Activated CD4-positive, alpha-beta T cell treated with anti-CD3 and anti-CD28 coated beads for 36 hours (primary cell): Measurements from ENCODE around the gene ARF1. TPM values are rescaled to one million over a fixed set of nuclear protein-coding genes. Genes with fewer than 3 reads are reported as not detected.
A peak's percentile ranks its signal among the peaks of the same experiment; 100 is the strongest.

Experiments
- ATAC-seq: fragments of 200-7000 bp; cut with Tn5 transposase; one replicate; pipeline ENCODE4 v1.10.0; 2021; ENCODE audit warnings: mild to moderate bottlenecking, moderate library complexity
- CTCF ChIA-PET: fragments of 350-600 bp; sonication (Branson Sonifier 250); formaldehyde crosslinking; loops from one replicate; lab custom pipeline; 2021; ENCODE audit warnings: antibody characterized with exemption; lab: Charles Lee
- POLR2A ChIA-PET: fragments of 350-600 bp; sonication (Branson Sonifier 250); formaldehyde crosslinking; loops from one replicate; lab custom pipeline; 2021; ENCODE audit warnings: antibody characterized with exemption, inconsistent platforms; lab: Charles Lee
- DNase-seq: peaks from one replicate; pipeline ENCODE4 v3.0.0-alpha.2; 2020
- H3K27ac Mint-ChIP-seq: one replicate; pipeline ENCODE4 v1.8.0; 2021; ENCODE audit warnings: mixed read lengths
- H3K27me3 Mint-ChIP-seq: one replicate; pipeline ENCODE4 v1.8.0; 2021; ENCODE audit warnings: mixed read lengths
- H3K36me3 Mint-ChIP-seq: one replicate; pipeline ENCODE4 v1.8.0; 2021; ENCODE audit warnings: low read depth, mixed read lengths
- H3K4me1 Mint-ChIP-seq: one replicate; pipeline ENCODE4 v1.8.0; 2021; ENCODE audit warnings: mixed read lengths
- H3K4me3 Mint-ChIP-seq: one replicate; pipeline ENCODE4 v1.8.0; 2021; ENCODE audit warnings: mild to moderate bottlenecking, moderate library complexity, mixed read lengths
- H3K9me3 Mint-ChIP-seq: one replicate; pipeline ENCODE4 v1.8.0; 2021; ENCODE audit warnings: low read depth, mixed read lengths
- intact Hi-C, 2 experiments: fragments of 100-400 bp; cut with DNase I in 1 of 2; cut with micrococcal nuclease in 1 of 2; formaldehyde crosslinking; loops; one replicate each; pipeline versions ENCODE4 v1.14.2 to v1.15.1; 2022 to 2024; cut with DNase I, micrococcal nuclease
- microRNA-seq: library from miRNA; unstranded; fragments of <30 nt; microRNA quantifications from one replicate; pipeline ENCODE4 v1.2.0, GENCODE V29; 2021; ENCODE audit warnings: borderline replicate concordance
- total RNA-seq, 2 experiments: library from RNA; stranded (reverse); gene quantifications; one replicate each; pipeline ENCODE4 v1.2.3, GENCODE V29; 2021

The ARF1 gene
- total RNA-seq, 2 experiments from 2014 or later: 325 to 337 TPM

DNA sequence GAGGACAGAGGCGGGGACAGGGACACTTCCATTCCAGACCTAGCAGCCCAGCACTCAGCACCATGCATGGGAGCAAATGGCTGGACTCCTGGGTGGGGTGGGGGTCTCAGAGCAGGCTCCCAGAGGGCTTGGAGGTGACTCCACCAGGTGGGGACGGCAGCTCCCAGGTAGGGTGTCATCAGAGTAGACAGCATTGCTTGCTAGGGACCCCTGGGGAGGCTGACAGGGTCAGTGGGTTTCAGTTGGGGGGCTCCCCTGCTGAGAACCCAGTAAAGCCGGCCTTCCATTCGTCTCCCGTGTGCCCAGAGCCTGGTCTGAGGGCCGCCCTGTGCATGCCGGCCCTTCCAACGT is 62.5 kb downstream of the ARF1 start:
- Mint-ChIP-seq H3K36me3 (peaks cover 30% of the 10 kb centered on the region), H3K4me1 (peaks cover 24% of the 10 kb centered on the region), H3K27ac (no peak overlapping the region), H3K27me3 (no peaks in the 10 kb centered on the region), H3K9me3 (no peaks in the 10 kb centered on the region), H3K4me3 (no peak overlapping the region)
- ATAC-seq: no peak
- ChIA-PET CTCF (no interaction called here), POLR2A (no interaction called here)
- intact Hi-C loops: loop anchor here in 1 of 2 experiments (5.0 kb wide), 1 partner anchor 67 kb away; no protein-coding TSS in a partner anchor
- DNase-seq: no peak

DNA sequence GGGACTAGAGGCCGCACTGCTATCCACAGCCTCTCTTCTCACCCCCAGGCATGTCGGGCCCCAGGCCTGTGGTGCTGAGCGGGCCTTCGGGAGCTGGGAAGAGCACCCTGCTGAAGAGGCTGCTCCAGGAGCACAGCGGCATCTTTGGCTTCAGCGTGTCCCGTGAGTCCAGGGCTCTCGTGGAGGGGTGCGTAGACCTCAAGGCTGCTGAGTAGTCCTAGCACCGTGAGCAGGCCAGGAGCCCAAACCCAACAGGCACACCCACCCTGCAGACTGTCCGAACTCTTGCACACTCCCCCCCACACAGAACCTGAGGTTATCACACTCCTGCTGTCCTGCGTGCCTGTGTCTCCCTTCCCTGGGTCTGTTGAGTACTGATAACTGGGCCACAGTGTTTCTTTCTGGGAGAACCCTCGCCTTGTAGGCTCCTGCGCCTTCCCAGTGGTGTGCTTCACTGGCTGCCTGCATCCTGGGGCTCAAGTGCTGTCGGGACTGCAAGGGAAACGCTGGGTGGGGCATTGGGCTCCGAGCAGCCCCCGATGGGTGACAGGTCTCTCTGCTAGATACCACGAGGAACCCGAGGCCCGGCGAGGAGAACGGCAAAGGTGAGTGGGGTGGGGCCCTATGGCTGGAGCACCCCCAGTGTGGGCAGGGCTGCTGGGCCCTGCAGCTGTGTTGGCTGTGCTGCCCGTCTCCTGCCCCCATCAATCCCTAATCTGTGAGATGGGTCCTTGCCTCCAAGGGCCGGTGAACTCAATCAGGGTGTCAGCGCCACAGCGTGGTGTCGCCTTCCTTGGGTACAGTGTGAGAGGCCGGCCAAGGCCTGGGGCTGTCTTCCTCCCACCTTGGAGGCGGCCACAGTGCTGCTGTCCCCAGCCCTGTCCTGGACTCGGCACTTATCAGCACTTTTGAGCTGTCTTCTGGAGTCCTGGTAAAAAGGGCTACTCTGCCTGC is 63.2 kb downstream of the ARF1 start:
- no peak for DNase-seq
- Mint-ChIP-seq H3K36me3 (peaks cover 28% of the 10 kb centered on the region), H3K4me3 (no peak overlapping the region), H3K27me3 (no peaks in the 10 kb centered on the region), H3K9me3 (no peaks in the 10 kb centered on the region), H3K27ac (no peak overlapping the region), H3K4me1 (peaks cover 24% of the 10 kb centered on the region)
- ATAC-seq: no peak
- CTCF ChIA-PET: no interaction called here
- intact Hi-C loops: no loop called here
- POLR2A ChIA-PET: no interaction called here

DNA sequence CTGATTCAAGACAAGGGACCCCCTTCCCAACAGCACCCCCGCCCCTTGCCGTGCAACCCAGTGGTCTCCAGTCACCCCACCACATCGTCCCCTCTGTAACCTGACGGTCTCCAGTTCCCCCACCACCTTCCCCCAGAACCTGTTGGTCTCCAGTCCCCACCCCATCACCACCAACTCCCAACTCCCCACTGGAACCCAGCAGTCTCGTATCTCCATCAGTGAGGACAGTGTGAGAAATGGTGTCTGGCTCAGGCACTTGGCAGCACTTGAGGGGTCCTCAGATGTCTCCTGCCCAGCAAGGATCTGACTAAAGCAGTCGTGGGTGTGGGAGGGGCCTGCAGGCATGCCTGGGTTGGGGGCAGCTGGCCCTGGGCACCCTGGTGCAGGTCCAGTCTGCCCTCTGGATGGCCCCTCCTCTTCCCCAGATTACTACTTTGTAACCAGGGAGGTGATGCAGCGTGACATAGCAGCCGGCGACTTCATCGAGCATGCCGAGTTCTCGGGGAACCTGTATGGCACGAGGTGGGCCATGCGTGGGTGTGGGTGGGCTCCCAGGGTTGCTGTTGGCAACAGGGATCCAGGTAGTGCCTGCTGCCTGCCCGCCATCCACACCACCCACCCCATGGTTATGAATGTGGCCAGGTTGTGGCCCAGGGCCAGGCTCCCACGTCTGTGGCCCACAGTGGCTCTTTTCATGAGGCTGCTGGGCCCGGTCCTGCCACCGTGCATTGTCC is 64.1 kb downstream of the ARF1 start:
- CTCF ChIA-PET: no interaction called here
- peaks cover 20% of the 10 kb centered on the region for H3K36me3 Mint-ChIP-seq
- intact Hi-C loops: no loop called here
- no peaks in the 10 kb centered on the region for H3K27me3 Mint-ChIP-seq
- H3K4me3 Mint-ChIP-seq: no peak overlapping the region
- no peak overlapping the region for H3K27ac Mint-ChIP-seq
- no peaks in the 10 kb centered on the region for H3K9me3 Mint-ChIP-seq
- H3K4me1 Mint-ChIP-seq: peaks cover 24% of the 10 kb centered on the region
- ATAC-seq (no peak), DNase-seq (no peak)
- POLR2A ChIA-PET: no interaction called here

DNA sequence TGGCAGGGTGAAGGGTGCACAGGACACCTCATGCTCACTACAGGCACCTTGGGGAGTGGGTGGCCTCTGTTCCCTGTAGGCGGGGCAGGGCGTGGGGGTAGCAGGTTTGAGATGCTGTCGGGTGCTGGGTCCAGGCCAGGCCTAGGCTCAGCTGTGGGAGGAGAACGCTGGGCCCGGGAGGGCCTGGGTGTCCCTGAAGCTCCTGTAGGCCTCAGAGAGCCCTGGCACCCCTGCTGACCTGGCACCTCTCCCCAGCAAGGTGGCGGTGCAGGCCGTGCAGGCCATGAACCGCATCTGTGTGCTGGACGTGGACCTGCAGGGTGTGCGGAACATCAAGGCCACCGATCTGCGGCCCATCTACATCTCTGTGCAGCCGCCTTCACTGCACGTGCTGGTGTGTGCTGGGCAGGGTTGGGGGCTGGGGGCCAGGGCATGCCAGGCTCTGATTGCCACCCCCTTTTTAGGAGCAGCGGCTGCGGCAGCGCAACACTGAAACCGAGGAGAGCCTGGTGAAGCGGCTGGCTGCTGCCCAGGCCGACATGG is 64.7 kb downstream of the ARF1 start:
- no peaks in the 10 kb centered on the region for H3K9me3 Mint-ChIP-seq
- H3K4me1 Mint-ChIP-seq: peaks cover 21% of the 10 kb centered on the region
- H3K4me3 Mint-ChIP-seq: no peak overlapping the region
- POLR2A ChIA-PET: no interaction called here
- no peak for DNase-seq
- no peak for ATAC-seq
- CTCF ChIA-PET: no interaction called here
- H3K27me3 Mint-ChIP-seq: no peaks in the 10 kb centered on the region
- intact Hi-C loops: no loop called here
- peaks cover 16% of the 10 kb centered on the region for H3K36me3 Mint-ChIP-seq
- no peak overlapping the region for H3K27ac Mint-ChIP-seq

DNA sequence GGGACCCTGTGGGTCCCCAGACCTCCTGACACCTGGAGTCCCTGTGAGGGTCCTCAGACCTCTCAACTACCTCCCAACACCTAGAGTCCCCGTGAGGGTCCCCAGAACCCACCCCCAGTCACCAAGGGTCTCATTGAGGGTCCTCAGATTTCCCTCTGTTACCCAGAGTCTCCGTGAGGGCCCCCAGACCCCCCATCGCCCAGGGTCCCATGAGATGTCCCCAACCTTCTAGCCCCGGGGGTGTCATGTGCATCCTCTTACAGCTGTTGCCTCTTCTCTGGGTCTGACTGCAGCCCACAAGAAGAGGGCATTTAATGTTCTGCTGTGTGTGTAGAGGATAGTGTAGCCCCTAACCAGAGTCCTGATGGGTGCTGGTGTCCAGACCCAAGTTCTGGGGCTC is 65.3 kb downstream of the ARF1 start:
- no peak overlapping the region for H3K27ac Mint-ChIP-seq
- intact Hi-C loops: no loop called here
- ChIA-PET CTCF (no interaction called here), POLR2A (no interaction called here)
- H3K36me3 Mint-ChIP-seq: peaks cover 10% of the 10 kb centered on the region
- ATAC-seq (no peak), DNase-seq (no peak)
- no peaks in the 10 kb centered on the region for H3K9me3 Mint-ChIP-seq
- H3K4me3 Mint-ChIP-seq: no peak overlapping the region
- H3K27me3 Mint-ChIP-seq: no peaks in the 10 kb centered on the region
- H3K4me1 Mint-ChIP-seq: peaks cover 15% of the 10 kb centered on the region

DNA sequence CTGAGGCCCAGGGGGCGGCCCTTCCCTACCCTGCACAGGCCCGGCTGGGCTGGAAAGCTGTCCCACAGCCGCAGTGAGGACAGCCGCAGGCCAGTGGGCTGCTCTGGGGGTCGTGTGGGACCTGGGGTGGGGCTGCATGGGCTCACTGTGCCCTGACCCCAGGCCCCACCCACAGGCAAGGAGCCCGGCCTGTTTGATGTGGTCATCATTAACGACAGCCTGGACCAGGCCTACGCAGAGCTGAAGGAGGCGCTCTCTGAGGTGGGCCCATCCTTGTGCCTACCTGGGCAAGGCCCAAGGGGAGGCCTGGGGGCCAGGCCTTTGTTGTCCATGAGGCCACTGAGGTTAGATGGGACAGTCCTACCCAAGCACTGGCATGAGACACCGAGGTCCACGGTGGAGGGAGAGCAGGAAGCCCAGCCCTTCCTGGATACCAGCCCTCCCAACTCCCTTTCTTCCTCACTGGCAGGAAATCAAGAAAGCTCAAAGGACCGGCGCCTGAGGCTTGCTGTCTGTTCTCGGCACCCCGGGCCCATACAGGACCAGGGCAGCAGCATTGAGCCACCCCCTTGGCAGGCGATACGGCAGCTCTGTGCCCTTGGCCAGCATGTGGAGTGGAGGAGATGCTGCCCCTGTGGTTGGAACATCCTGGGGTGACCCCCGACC is 65.8 kb downstream of the ARF1 start:
- ChIA-PET POLR2A (no interaction called here), CTCF (no interaction called here)
- H3K27me3 Mint-ChIP-seq: no peaks in the 10 kb centered on the region
- intact Hi-C loops: no loop called here
- peaks cover 10% of the 10 kb centered on the region for H3K4me1 Mint-ChIP-seq
- peaks cover 6% of the 10 kb centered on the region for H3K36me3 Mint-ChIP-seq
- no peak overlapping the region for H3K27ac Mint-ChIP-seq
- no peak for DNase-seq
- H3K9me3 Mint-ChIP-seq: no peaks in the 10 kb centered on the region
- no peak for ATAC-seq
- H3K4me3 Mint-ChIP-seq: no peak overlapping the region

Small RNAs within 50 kb of the gene (microRNA-seq; reads per million reads assigned to microRNA genes)
- 9.5 reads per million, percentile 29 among the genes with 10 or more reads in this experiment for gene MIR3620

Other genes starting within 250 kb of the ARF1 start
- under 1 TPM in 1 of 2 experiments, not detected in 1; 0.04 TPM for gene WNT9A, start 134.8 kb upstream of the ARF1 start, total RNA-seq
- not detected for gene WNT3A, start 75.7 kb upstream of the ARF1 start, total RNA-seq
- 10 to 100 TPM; 14.6 to 22.5 TPM for gene C1orf35, start 20.6 kb downstream of the ARF1 start, total RNA-seq
- 10 to 100 TPM; 51.0 to 57.7 TPM for gene MRPL55, start 26.6 kb downstream of the ARF1 start, total RNA-seq
- 100 to 1,000 TPM; 196 to 270 TPM for gene GUK1, start 57.6 kb downstream of the ARF1 start, total RNA-seq
- gene GJC2, start 67.2 kb downstream of the ARF1 start, total RNA-seq: under 1 TPM in 1 of 2 experiments, not detected in 1; 0.64 TPM
- 1 to 10 TPM; 6.0 to 8.3 TPM for gene IBA57, start 83.1 kb downstream of the ARF1 start, total RNA-seq
- 10 to 100 TPM; 20.0 to 20.5 TPM for gene OBSCN, start 125.3 kb downstream of the ARF1 start, total RNA-seq